Chondrocyte (in vitro differentiated cells): ENCODE data around the gene ATP1A3. TPM values are rescaled to one million over a fixed set of nuclear protein-coding genes. Genes with fewer than 3 reads are reported as not detected.

ENCODE experiments used
- DNase-seq: peaks from one replicate; pipeline ENCODE4 v3.0.0; 2021; ENCODE audit warnings: mixed read lengths, low spot score
- H3K27ac Mint-ChIP-seq: one replicate; pipeline ENCODE4 v1.8.0; 2021; ENCODE audit warnings: mild to moderate bottlenecking, moderate library complexity, mixed read lengths; ENCODE audit not compliant: unreplicated experiment
- H3K27me3 Mint-ChIP-seq: 2 replicates; pipeline ENCODE4 v1.8.0; 2021; ENCODE audit warnings: low read depth, mixed read lengths
- H3K36me3 Mint-ChIP-seq: 2 replicates; pipeline ENCODE4 v1.8.0; 2021; ENCODE audit warnings: low read depth, mixed read lengths
- H3K4me1 Mint-ChIP-seq: 2 replicates; pipeline ENCODE4 v1.8.0; 2021; ENCODE audit warnings: low read depth, mild to moderate bottlenecking, mixed read lengths
- H3K4me3 Mint-ChIP-seq: one replicate; pipeline ENCODE4 v1.8.0; 2021; ENCODE audit warnings: mild to moderate bottlenecking, moderate library complexity, mixed read lengths; ENCODE audit not compliant: unreplicated experiment
- H3K9me3 Mint-ChIP-seq: 2 replicates; pipeline ENCODE4 v1.8.0; 2021; ENCODE audit warnings: low read depth, mixed read lengths
- total RNA-seq: library from RNA; stranded (reverse); gene quantifications from 3 replicates; pipeline ENCODE4 v1.2.1, GENCODE V29; 2021
- TF ChIP-seq, protein P1 (sequence below): fragments of 200-600 bp; sonication (generic); IDR thresholded peaks from 2 replicates; pipeline ENCODE4 v1.5.0; 2021; ENCODE audit warnings: antibody characterized with exemption, mild to moderate bottlenecking, moderate library complexity

The ATP1A3 gene
- total RNA-seq, 1 donor from 2014 or later = 0.85 TPM

DNA sequence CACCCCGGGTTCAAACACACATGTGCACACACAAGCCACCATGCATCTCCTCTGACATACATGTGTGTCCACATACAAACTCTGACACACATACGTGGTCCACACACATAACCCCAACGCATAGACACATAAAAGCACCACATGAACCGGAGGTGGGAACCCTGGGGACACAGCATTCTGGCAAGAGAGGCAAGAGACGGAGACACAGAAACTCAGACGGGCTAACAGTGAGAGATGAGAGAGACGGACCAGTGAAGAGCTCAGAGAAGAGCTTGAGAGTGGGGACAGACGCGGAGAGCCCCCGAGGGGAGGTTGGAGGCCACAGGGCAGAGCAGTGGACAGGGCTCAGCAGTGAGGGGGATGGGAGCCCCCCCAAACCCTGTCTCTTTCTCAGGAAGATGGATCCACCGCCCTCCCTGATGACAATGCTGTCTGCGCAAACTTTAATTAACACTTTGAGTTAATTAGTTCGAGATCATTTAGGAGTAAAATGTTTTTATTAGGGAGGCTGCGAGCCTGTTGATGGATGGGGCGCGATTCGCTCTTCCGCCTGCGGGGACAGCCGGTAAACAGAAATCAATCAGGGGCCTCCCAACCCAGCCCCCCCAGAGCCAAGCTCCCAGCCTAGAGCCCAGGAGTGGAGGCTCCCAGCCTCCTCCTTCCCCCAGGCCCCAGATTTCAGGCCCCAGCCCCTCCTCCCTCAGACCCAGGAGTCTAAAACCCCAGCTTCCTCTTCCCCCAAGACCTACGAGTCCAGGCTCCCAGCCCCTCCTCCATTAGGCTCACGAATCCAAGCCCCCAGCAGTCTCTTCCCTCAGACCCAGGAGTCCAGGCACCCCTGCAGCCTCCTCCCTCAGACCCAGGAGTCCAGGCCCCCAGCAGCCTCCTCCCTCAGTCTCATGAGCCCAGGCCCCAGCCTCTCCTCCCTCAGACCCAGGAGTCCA lies 56.2 kb downstream of the ATP1A3 start:
- no peak for DNase-seq
- Mint-ChIP-seq H3K36me3 (no peaks in the 10 kb centered on the region), H3K9me3 (no peaks in the 10 kb centered on the region), H3K4me3 (no peak overlapping the region), H3K27me3 (peaks cover 27% of the 10 kb centered on the region), H3K27ac (no peak overlapping the region), H3K4me1 (peaks cover 7% of the 10 kb centered on the region)
- TF ChIP-seq, protein P1, sequence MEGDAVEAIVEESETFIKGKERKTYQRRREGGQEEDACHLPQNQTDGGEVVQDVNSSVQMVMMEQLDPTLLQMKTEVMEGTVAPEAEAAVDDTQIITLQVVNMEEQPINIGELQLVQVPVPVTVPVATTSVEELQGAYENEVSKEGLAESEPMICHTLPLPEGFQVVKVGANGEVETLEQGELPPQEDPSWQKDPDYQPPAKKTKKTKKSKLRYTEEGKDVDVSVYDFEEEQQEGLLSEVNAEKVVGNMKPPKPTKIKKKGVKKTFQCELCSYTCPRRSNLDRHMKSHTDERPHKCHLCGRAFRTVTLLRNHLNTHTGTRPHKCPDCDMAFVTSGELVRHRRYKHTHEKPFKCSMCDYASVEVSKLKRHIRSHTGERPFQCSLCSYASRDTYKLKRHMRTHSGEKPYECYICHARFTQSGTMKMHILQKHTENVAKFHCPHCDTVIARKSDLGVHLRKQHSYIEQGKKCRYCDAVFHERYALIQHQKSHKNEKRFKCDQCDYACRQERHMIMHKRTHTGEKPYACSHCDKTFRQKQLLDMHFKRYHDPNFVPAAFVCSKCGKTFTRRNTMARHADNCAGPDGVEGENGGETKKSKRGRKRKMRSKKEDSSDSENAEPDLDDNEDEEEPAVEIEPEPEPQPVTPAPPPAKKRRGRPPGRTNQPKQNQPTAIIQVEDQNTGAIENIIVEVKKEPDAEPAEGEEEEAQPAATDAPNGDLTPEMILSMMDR = peak; percentile 36

DNA sequence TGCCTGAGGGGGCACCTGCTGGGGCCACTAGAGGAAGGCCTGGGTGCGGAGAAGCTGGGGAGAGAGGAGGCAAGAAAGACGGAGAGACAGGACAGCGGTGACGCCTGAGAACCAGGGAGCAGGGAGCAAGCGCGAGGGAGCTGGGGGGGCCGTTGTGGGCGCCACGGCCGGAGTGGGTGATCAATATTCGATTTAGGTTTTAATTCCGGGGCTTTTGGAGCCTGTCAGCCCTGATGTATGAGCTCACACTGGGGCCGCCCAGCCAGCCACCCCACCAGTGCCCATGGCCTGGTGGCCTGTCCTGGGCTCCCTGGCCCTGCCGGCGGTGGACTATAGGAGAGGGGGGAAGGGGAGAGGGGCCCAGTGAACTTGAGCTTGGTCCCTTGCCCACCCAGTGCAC lies 57.1 kb downstream of the ATP1A3 start:
- Mint-ChIP-seq H3K27ac (peak overlapping the region; percentile 19), H3K4me1 (peaks cover 7% of the 10 kb centered on the region), H3K27me3 (peaks cover 32% of the 10 kb centered on the region), H3K9me3 (no peaks in the 10 kb centered on the region), H3K36me3 (no peaks in the 10 kb centered on the region), H3K4me3 (no peak overlapping the region)
- TF ChIP-seq, protein P1 = no peak
- DNase-seq = no peak

DNA sequence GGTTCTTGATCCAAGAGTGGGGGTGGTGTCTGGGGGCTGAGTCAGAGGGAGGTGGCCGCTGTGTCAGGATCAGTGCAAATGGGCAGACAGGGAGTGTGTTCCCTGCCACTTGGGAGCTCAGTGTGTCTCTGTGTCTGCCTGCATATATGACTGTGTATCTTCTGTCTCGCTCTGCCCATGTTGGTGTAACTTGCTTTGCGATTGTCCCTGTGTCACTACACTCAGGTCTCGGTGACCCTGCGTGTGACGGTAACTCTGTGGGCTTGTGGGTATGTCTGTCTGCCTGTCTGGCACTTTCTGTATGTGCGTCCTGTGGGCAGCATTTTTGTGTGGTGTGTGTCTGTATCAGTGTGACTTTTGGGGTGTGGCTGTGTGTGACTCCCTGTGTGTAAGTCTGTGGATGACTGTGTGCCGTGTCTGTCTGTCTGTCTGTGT lies 57.6 kb downstream of the ATP1A3 start:
- TF ChIP-seq, protein P1 = no peak
- Mint-ChIP-seq H3K36me3 (no peaks in the 10 kb centered on the region), H3K27ac (peak overlapping the region; percentile 19), H3K9me3 (no peaks in the 10 kb centered on the region), H3K27me3 (peaks cover 38% of the 10 kb centered on the region), H3K4me1 (peaks cover 4% of the 10 kb centered on the region), H3K4me3 (no peak overlapping the region)
- DNase-seq = no peak

DNA sequence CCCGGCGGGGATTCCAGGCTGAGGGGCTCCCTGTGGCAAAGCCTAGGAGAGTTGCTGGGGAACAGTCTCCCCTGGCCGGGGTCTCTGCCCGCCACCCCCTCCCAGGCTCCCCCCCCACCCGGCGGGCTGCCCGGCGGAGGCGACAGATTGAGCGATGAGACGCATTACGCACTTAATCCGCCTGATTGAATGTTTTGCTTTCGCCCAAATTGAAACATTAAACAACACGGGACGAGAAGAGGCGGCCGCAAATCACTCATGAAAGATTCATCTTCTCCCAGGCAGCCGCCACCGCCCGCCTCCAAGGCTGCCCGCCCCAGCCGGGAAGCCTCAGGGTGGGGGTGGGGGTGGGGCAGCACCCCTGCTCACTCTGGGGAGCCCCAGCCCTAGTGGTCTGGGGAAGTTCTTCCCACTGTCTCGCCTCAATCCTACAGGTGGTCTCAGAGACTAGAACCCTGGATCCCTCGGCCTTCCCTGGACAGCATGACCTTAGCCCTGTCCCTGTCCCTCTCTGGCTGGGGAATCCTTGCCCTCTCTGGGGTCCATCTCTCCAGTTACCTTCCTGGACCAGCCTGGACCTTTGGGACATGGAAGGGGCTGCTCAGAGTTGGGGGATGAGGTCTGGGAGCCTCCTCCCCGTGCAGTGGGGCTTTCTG lies 58.1 kb downstream of the ATP1A3 start:
- no peak overlapping the region for H3K4me3 Mint-ChIP-seq
- DNase-seq = no peak
- H3K4me1 Mint-ChIP-seq = peaks cover 3% of the 10 kb centered on the region
- TF ChIP-seq, protein P1 = no peak
- peaks cover 42% of the 10 kb centered on the region for H3K27me3 Mint-ChIP-seq
- no peak overlapping the region for H3K27ac Mint-ChIP-seq
- no peaks in the 10 kb centered on the region for H3K9me3 Mint-ChIP-seq
- H3K36me3 Mint-ChIP-seq = no peaks in the 10 kb centered on the region

DNA sequence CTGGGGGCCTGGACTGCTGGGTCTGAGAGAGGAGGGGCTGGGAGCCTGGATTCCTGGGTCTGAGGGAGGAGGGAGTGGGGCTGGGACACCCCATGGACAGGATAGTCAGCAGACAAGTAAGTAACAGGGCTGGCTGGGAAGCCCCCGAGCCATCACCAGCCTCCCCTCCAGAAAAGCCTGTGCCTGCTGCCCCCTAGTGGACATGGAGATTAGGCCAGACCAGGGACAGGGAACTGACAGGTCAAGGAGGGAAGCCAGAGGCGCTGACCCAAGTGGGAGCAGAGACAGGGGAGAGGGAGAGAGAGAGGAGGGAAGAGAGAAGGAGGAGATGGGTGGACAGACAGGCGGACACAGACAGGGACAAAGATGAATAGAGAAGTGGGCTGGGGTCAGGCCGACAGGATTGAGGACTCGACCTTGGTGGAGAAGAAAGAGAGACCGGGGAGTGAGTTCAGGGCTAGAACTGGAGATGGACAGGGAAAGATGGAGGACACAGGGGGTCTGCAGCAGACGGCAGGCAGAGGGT lies 59.1 kb downstream of the ATP1A3 start:
- peaks cover 51% of the 10 kb centered on the region for H3K27me3 Mint-ChIP-seq
- no peaks in the 10 kb centered on the region for H3K4me1 Mint-ChIP-seq
- TF ChIP-seq, protein P1 = peak; percentile 87
- no peak for DNase-seq
- peak overlapping the region; percentile 76 for H3K27ac Mint-ChIP-seq
- no peaks in the 10 kb centered on the region for H3K9me3 Mint-ChIP-seq
- H3K36me3 Mint-ChIP-seq = no peaks in the 10 kb centered on the region
- H3K4me3 Mint-ChIP-seq = no peak overlapping the region
